Measurements from ENCODE around the gene DNER.
"Not testable (repeated sequence)": the region's sequence is repeated elsewhere in the genome, so short reads cannot be mapped to it uniquely, and the experiment has no call there.

- TF ChIP-seq POLR2A, EP300, CTCF, POLR2AphosphoS5 (IDR thresholded peaks at IDR 0.05): not testable (repeated sequence)
Observed at GRCh38 chr2:229339171-229339570, 375.2 kb downstream of the DNER start.
